Fibroblast of skin of right biceps (primary cell): ENCODE results near the gene SMU1.
"Not testable (repeated sequence)": the region's sequence is repeated elsewhere in the genome, so short reads cannot be mapped to it uniquely, and the experiment has no call there.

Experiments used
- DNase-seq: peaks from one replicate; pipeline ENCODE4 v3.0.0-alpha.2; 2013

The SMU1 gene

DNA sequence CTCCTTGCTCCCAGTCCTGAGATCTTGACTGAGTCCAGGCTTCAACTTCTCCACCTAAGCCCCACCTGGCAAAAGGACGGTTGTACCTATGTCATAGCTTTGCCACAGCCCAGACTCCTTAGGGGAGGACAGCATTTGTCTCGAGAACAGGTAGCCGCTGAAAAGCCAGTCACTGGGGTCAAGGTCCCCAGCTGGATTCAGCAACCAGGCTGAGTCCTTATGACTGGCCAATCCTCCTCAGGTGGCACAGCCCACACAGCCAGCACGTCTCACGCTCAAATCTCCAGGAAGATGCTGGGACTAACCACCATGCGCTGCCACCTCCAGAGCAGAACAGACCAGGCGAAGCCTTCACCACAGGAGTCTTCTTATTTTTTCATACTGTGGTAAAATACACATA lies 27.9 kb upstream of the SMU1 start:
- no peak for DNase-seq

GRCh38 chr9:33103501-33104281 lies 27.2 kb upstream of the SMU1 start:
- DNase-seq, result no peak

DNA sequence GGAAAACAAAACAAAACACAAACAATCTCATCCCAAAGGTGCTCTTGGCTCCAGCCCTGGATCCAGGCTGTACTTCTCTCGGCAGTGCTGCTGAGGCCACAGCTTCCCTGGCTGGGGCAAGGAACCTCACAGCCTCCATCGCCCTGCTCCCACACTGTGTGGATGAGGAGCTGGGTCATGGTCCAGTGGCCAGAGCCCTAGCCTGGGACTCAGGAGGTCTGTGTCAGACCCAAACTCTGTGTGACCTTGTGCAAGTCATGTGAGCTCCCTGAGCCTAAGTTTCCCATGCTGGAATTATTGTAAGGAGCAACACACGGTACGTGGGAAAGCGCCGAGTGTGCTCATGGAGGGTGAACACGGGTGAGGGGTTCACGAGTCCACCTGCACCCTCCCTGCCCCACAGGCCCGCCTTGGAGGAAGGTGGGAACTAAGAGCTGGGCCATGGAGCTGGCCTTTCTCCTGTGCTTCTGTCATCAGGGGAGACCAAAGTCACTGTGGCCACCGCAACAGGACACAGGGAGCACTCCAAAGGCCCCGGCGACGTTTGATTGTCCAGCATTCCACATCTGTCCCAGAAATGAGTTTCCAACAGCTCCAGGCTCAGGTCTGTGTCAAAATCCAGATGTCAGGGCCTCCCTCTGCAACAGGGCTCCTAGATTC lies 26.2 kb upstream of the SMU1 start:
- DNase-seq, result no peak

DNA sequence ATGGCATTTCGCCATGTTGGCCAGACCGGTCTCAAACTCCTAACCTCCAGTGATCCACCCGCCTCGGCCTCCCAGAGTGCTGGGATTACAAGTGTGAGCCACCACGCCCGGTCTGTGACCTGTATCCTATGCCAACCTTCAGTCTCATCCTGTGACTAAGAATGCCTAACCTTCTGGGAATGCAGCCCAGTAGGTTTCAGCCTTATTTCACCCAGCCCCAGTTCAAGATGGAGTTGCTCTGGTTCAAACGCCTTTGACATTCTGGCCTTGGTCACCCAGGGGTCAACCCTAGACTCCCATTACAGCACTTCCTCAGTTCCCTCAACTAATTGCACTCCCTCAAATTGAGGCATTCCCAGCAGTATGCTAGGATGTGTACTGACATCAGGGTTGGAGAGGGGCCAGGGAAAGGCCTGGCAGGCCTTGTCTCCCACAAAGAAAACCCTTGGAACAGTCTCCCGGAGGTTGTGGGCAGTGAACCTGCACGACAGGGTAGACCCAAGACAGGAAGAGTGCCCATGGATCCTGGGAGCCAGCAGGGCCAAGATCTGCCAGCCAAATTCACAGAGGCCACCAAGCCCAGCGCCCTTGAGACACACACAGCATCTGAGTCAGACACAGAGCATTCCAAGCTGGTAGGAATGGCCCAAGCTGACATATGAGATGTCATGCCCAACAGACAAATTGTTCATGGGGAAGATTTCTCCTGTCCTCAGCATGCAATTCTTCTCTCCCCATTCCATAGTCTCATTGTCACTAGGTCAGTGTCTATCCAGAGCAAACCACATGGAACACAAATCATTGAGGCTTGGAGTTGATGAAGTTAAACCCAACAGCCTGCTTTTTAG lies 24.9 kb upstream of the SMU1 start:
- peak; percentile 93 for DNase-seq

DNA sequence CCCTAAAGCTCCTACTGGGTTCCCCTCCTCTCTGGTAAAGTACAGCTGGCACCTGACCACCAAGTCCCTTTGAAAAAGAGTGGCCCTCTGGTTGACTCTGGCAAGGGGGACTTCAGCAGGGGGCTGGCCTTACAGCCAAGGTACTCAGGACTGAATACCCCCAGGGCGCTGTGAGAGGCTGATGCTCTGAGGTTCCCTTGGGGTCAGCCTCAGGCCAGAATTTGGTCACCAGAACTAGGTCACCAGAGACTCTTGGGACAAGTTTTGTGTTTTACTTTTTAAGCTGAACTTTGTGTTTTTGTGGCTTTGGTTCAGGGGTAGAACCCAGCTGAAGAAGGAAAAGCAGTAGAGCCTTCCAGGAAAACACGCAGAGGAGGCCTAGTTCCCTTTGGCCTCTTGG lies 23.3 kb upstream of the SMU1 start:
- DNase-seq, result no peak

- DNase-seq, result no peak
These were observed 20.7 kb upstream of the SMU1 start for GRCh38 chr9:33097192-33097591.

DNA sequence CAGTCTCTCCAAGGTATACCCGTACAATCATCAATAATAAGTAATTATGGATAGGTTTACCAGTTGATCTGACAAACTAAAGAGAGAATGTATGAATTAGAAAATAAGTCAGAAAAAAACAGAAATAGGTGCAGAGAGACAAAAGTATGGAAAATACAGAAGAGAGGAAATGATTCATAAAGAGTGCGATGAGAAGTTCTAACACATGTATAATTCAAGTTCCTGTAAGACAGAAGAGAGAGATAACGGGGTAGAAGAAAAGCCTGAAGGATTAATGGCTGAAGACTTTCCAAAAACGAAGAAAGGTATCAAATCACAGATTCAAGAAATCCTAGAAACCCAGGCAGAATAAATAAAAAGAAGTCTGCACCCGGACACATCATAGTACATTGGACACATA lies 16.2 kb upstream of the SMU1 start:
- no peak for DNase-seq

- not testable (repeated sequence) for DNase-seq
These were observed 9.2 kb upstream of the SMU1 start for GRCh38 chr9:33085672-33086071.

DNA sequence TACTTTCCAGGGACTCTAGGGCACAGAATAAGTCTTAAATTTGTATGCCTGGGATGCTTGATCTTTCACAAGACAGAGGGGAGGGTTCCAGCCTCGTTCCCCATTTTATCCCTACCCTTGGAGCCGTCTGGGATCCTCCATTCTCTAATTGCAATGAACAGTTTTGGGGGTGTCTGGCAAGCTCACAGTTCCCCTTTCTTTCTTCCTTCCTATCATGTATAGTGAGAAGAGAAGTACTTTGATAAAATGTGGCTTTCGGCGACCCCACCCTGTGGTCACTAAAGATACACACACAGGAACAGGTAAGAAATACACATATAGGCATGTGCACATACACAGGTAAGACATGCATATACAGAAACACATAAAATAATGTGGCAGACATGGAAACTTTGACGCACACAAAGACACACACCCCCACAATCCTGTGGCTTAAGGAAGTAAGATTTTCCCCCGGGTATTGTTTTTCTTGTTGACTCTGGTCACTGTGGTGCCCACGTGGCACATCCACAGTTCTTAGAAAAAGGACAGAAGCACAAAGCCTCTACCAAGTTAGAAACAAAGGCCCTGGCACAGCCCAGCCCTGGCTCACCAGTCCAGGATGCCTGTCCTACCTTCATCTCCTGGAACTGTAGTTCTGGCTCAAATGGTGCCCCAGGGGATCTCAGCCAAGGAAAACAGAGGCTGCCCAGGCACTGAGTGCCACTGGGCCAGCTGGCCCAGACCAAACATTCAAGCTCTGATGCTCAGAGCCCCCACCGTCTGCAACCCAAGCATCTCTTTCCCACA lies 6.3 kb upstream of the SMU1 start:
- DNase-seq, result no peak

- no peak for DNase-seq
These were observed 5.7 kb upstream of the SMU1 start for GRCh38 chr9:33082128-33082527.

DNA sequence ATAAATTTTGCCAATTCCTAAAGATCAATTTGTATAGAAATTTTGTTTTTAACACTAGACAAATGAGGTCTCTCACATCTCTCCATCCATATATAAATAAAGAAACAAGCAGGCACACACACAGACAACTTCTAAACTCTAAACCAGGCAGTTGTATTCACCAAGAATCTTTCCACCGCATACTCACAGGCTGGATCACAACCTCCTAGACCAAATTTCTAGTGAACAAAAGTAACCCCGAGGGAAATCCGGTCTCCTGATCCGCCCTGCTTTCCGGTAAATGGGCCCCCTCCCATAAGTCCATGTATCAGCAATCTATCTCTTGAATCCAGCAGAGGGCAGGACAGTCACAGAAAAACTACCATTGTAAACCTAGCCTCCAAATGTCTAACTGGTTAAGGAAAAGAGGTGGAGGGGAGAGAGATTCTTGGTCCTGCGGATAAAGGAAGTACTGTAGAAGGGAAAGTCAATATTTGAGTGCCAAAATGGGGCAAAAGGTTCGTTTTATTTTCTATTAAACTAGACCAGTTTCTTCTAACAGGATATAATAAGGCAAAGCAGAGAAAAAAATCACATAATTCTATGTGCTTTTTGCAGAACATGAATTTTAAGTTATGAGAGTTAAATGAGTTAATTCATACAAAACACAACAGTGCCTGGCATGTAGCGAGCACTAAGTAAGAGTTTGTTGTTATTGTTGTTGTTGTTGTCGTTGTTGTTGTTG lies 4.8 kb upstream of the SMU1 start:
- DNase-seq, result peak; percentile 88

- DNase-seq, result no peak
These were observed 4.1 kb upstream of the SMU1 start for GRCh38 chr9:33080534-33080933.

DNA sequence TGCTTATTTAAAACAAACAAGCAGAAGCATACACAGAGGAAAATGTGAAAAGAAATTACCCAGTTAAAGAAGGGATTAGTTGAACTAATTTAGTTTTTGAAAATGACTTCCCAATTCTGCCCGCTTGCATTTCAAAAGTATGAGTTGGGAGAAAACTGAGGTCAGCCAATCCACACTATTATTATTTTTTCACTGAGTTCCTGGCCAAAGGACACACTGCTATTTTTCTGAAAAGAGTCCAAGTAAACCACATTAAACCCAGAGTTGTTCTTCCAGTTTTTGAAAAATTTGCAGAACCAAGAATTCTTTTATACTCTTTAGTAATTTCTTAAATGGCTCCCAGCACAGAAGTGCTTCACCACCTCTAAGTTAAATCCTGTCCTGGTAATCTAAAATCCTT lies 7.5 kb downstream of the SMU1 start:
- no peak for DNase-seq

GRCh38 chr9:33065157-33066076 lies 11.1 kb downstream of the SMU1 start:
- no peak for DNase-seq

GRCh38 chr9:33051144-33051543 lies 25.3 kb downstream of the SMU1 start:
- DNase-seq, result no peak

GRCh38 chr9:33049680-33050361 lies 26.7 kb downstream of the SMU1 start:
- no peak for DNase-seq

GRCh38 chr9:33048054-33048465 lies 28.4 kb downstream of the SMU1 start:
- DNase-seq, result no peak

- no peak for DNase-seq
These were observed 30.4 kb downstream of the SMU1 start for GRCh38 chr9:33046061-33046460.

DNA sequence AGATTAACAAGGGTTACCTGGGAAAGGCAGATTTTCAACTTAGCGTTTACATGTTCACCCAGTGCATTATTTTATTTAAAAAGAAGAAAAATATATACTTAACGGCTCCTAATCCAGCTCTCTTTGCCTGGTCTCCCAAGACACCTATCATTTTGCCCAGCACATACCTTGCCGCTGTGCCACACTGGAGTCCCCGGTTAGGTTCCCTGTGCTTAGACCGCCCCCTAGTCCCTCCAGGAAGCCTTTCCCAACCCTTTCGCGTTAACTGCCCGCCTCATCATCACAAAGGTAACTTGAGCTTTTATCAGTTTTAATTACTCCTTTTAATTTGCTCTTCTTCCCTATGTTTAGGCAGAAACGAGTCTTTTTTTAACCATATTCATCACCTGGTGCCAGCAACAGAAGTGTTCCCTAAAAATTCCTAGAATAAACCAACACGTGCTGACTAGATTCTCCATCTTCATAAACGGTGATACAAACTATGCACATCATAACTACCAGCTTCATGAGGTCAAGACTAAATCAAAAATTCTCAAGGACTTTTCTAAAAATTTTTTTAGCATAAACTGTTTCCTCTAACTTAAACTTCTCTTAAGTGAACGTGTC lies 31.7 kb downstream of the SMU1 start:
- DNase-seq, result peak; percentile 34

DNA sequence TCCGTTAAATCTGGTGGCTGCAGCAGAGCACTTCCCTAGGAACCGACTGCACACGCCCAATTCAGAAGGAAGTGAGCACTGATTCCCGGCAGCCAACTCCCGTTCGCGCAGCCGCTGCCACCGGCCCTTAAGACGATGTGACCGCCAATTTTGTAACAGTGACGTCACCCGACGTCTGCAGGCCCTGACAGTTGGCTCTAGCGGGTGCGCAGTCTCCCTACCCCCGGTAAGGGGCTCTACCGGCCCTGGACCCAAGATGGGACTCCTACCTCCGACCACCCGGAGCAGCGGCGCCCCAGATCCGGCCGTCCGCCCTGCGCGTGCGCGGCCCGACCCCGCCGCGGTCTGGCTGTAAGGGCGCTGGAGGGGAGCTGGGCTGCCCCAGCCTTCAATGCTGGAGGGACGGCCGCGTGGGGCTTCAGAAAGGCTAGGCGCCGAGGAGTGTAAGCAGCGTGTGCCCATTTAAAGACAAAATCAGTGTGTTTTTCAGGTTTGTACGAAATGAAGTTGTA lies 32.3 kb downstream of the SMU1 start:
- peak; percentile 93 for DNase-seq
